A673 (cell line): Measurements from ENCODE around the gene CFAP161. TPM values are rescaled to one million over a fixed set of nuclear protein-coding genes. Genes with fewer than 3 reads are reported as not detected.

Experiments used
- BruUV-seq: library from RNA; stranded (reverse); fragments of 400-500 nt; replicated peaks from 2 replicates; lab custom pipeline; 2021; lab: Mats Ljungman, UMichigan
- CTCF ChIA-PET: fragments of 300-600 bp; sonication (Branson Sonifier 250); formaldehyde crosslinking; loops from one replicate; lab custom pipeline; 2022; ENCODE audit warnings: antibody characterized with exemption; lab: Charles Lee
- POLR2A ChIA-PET: fragments of 300-600 bp; sonication (Branson Sonifier 250); formaldehyde crosslinking; loops from one replicate; lab custom pipeline; 2022; ENCODE audit warnings: antibody characterized with exemption; ENCODE audit not compliant: low non-redundant PET; lab: Charles Lee
- DNase-seq: peaks from one replicate; pipeline ENCODE4 v3.0.0-alpha.2; 2015; ENCODE audit warnings: low spot score
- H3K27ac ChIP-seq: fragments of 200-600 bp; sonication (generic); 2 replicates; pipeline ENCODE4 v1.5.1; 2016; ENCODE audit warnings: mixed run types, low read depth, mild to moderate bottlenecking, mixed read lengths, antibody characterized with exemption, low read length; ENCODE audit not compliant: poor library complexity, severe bottlenecking
- H3K27me3 ChIP-seq: fragments of 200-600 bp; sonication (generic); replicated peaks from 2 replicates; pipeline ENCODE4 v1.6.1; 2017; ENCODE audit warnings: mixed run types, low read depth, mild to moderate bottlenecking, mixed read lengths, antibody characterized with exemption, low read length; ENCODE audit not compliant: insufficient read depth, poor library complexity
- H3K36me3 ChIP-seq: fragments of 200-600 bp; sonication (generic); 2 replicates; pipeline ENCODE4 v1.6.1; 2016; ENCODE audit warnings: mixed run types, mild to moderate bottlenecking, mixed read lengths, antibody characterized with exemption, low read length; ENCODE audit not compliant: insufficient read depth, poor library complexity, severe bottlenecking
- H3K4me1 ChIP-seq: fragments of 200-600 bp; sonication (generic); 2 replicates; pipeline ENCODE4 v1.6.1; 2017; ENCODE audit warnings: mixed run types, mild to moderate bottlenecking, mixed read lengths, antibody characterized with exemption, low read length; ENCODE audit not compliant: insufficient read depth, poor library complexity, severe bottlenecking
- H3K4me3 ChIP-seq: fragments of 200-600 bp; sonication (generic); 2 replicates; pipeline ENCODE4 v1.5.1; 2016; ENCODE audit warnings: low read depth, mixed run types, mild to moderate bottlenecking, mixed read lengths, low read length; ENCODE audit not compliant: poor library complexity, severe bottlenecking
- H3K9me3 ChIP-seq: fragments of 200-600 bp; sonication (generic); 2 replicates; pipeline ENCODE4 v1.6.1; 2016; ENCODE audit warnings: mixed run types, low read depth, mild to moderate bottlenecking, mixed read lengths, antibody characterized with exemption, low read length; ENCODE audit not compliant: poor library complexity, severe bottlenecking
- CTCF ChIP-seq: fragments of 300-800, 200-600 bp; sonication (generic); conservative IDR thresholded peaks from 2 replicates; pipeline ENCODE4 v1.5.1; 2017; ENCODE audit warnings: low read depth, mild to moderate bottlenecking, antibody characterized with exemption, low read length, moderate library complexity, mixed read lengths
- EZH2 ChIP-seq: fragments of 200-600 bp; sonication (generic); IDR thresholded peaks from 2 replicates; pipeline ENCODE4 v1.6.1; 2017; ENCODE audit warnings: borderline replicate concordance, low read depth, mild to moderate bottlenecking, mixed read lengths, antibody characterized with exemption, low read length; ENCODE audit not compliant: poor library complexity, severe bottlenecking
- intact Hi-C: fragments of 100-400 bp; cut with micrococcal nuclease; formaldehyde crosslinking; loops from one replicate; pipeline ENCODE4 v1.10.0; 2022; ENCODE audit not compliant: unreplicated experiment
- total RNA-seq: library from RNA; stranded (reverse); gene quantifications from 2 replicates; pipeline ENCODE4 v1.2.3, GENCODE V29; 2021

CFAP161 gene
- total RNA-seq, 1 experiment from 2014 or later, result 2.8 TPM

GRCh38 chr15:81146006-81146405 lies 11.9 kb downstream of the CFAP161 start:
- CTCF ChIA-PET, result no interaction called here

GRCh38 chr15:81146466-81146865 lies 12.4 kb downstream of the CFAP161 start:
- BruUV-seq, result no TSS peak

More at GRCh38 chr15:81146006-81146405, 11.9 kb downstream of the CFAP161 start:
- Histone ChIP-seq H3K27ac (no peak overlapping the region), H3K4me1 (no peaks in the 10 kb centered on the region), H3K27me3 (no peaks in the 10 kb centered on the region), H3K36me3 (no peaks in the 10 kb centered on the region), H3K9me3 (no peaks in the 10 kb centered on the region), H3K4me3 (no peak overlapping the region)
- no TSS peak for BruUV-seq
- intact Hi-C loops, result no loop called here
- POLR2A ChIA-PET, result no interaction called here
- no peak for DNase-seq
- no peak for TF ChIP-seq EZH2
- no peak for TF ChIP-seq CTCF

GRCh38 chr15:81151389-81151788 lies 17.3 kb downstream of the CFAP161 start:
- Histone ChIP-seq H3K4me3 (no peak overlapping the region), H3K27me3 (no peaks in the 10 kb centered on the region), H3K4me1 (no peaks in the 10 kb centered on the region), H3K9me3 (no peaks in the 10 kb centered on the region), H3K36me3 (no peaks in the 10 kb centered on the region), H3K27ac (no peak overlapping the region)
- POLR2A ChIA-PET, result no interaction called here
- no peak for DNase-seq
- BruUV-seq, result no TSS peak
- CTCF ChIA-PET, result no interaction called here
- TF ChIP-seq CTCF, result no peak
- no peak for TF ChIP-seq EZH2
- intact Hi-C loops, result no loop called here

More at GRCh38 chr15:81146466-81146865, 12.4 kb downstream of the CFAP161 start:
- Histone ChIP-seq H3K9me3 (no peaks in the 10 kb centered on the region), H3K27ac (no peak overlapping the region), H3K27me3 (no peaks in the 10 kb centered on the region), H3K4me1 (no peaks in the 10 kb centered on the region), H3K4me3 (no peak overlapping the region), H3K36me3 (no peaks in the 10 kb centered on the region)
- intact Hi-C loops, result no loop called here
- ChIA-PET CTCF (no interaction called here), POLR2A (no interaction called here)
- DNase-seq, result no peak
- TF ChIP-seq EZH2 (no peak), CTCF (no peak)
